Lower leg skin (tissue), 3 donors: ENCODE results near the gene MAP7.

ENCODE experiments used
- POLR2A ChIP-seq, 2 donors: fragments of 450-650 bp; IDR thresholded peaks; one replicate each; pipeline ENCODE4 v1.6.1; 2016 to 2017; ENCODE audit warnings: antibody characterized with exemption in 2 of 2, mild to moderate bottlenecking in 1 of 2, moderate library complexity in 1 of 2
- TF ChIP-seq, protein P1 (sequence below), 3 donors: fragments of 450-650 bp; IDR thresholded peaks; one replicate each; pipeline ENCODE4 v1.5.1; 2016; ENCODE audit warnings: antibody characterized with exemption in 3 of 3, mild to moderate bottlenecking in 3 of 3, moderate library complexity in 2 of 3

DNA sequence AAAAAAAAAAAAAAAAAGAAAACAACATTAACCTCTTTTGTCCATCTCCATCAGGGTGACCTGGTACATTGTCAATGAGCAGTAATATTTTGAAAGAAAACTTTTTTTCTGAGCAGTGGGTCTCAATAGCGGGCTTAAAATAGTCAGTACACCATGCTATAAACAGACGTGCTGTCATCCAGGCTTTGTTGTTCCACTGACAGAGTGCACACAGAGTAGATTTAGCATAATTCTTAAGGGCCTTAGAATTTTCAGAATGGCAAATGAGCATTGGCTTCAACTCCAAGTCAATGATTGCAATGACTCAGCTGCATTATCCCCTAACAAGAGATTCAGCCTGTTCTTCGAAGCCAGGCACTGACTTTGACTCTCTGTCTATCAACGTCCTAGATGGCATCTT, 35.6 kb downstream of the MAP7 start:
- TF ChIP-seq, protein P1, sequence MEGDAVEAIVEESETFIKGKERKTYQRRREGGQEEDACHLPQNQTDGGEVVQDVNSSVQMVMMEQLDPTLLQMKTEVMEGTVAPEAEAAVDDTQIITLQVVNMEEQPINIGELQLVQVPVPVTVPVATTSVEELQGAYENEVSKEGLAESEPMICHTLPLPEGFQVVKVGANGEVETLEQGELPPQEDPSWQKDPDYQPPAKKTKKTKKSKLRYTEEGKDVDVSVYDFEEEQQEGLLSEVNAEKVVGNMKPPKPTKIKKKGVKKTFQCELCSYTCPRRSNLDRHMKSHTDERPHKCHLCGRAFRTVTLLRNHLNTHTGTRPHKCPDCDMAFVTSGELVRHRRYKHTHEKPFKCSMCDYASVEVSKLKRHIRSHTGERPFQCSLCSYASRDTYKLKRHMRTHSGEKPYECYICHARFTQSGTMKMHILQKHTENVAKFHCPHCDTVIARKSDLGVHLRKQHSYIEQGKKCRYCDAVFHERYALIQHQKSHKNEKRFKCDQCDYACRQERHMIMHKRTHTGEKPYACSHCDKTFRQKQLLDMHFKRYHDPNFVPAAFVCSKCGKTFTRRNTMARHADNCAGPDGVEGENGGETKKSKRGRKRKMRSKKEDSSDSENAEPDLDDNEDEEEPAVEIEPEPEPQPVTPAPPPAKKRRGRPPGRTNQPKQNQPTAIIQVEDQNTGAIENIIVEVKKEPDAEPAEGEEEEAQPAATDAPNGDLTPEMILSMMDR (IDR thresholded peaks at IDR 0.05) = no peak
- TF ChIP-seq POLR2A (IDR thresholded peaks at IDR 0.05) = no peak
